ENCODE measurements around the gene MGRN1. TPM values are rescaled to one million over a fixed set of nuclear protein-coding genes. Genes with fewer than 3 reads are reported as not detected.

The MGRN1 gene
- total RNA-seq, 1 donor from 2014 or later, result 124 TPM

DNA sequence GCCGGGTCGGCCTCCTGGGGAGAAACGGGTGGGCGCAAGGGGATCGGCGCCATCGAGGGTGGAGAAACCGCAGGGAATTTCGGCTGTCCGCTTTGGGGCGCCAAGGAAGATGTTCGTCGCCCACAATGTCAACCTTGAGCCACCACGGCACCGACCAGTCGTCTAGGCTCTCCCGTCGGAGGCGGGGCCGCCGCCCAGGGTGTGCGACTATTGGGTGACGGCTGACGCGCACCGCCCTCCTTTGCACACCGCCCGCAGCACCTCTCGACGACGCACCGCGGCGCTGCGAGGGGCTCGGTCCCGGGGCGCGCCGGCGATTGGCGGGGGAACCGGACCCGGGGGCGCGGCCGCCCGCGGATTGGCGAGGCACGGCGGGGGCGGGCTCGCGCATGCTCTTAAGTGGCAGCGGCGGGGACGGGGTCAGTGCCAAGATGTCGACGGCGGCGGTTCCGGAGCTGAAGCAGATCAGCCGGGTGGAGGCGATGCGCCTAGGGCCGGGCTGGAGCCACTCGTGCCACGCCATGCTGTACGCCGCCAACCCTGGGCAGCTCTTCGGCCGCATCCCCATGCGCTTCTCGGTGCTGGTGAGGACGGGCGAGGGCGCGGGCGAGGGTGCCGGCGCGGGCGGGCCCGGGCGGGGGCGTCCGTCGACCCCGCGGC is 68.8 kb downstream of the MGRN1 start, which contains the start of gene NUDT16L1:
Gene NUDT16L1 (plus strand): TSS at position 267 of the 660 bp plus-strand sequence. CDS start 165 bp downstream, at position 432.
- intact Hi-C loops (cut with micrococcal nuclease), result loop anchor here (1.0 kb wide), 1 partner anchor 154 kb away; the partner anchor contains the start of genes GLYR1 and UBN1
- peak within 1 kb of the TSS; percentile 84 for H3K4me3 Mint-ChIP-seq (ENCODE audit: low read depth)
- peak; percentile 97 for DNase-seq (ENCODE audit: low spot score)
- H3K27ac Mint-ChIP-seq, result peak within 1 kb of the TSS; percentile 79
- no peaks in the 10 kb centered on the region for H3K9me3 Mint-ChIP-seq
- H3K36me3 Mint-ChIP-seq (ENCODE audit: low read depth), result peaks cover 19% of the 10 kb centered on the region
- H3K4me1 Mint-ChIP-seq (ENCODE audit: low read depth), result peaks cover 10% of the 10 kb centered on the region
- H3K27me3 Mint-ChIP-seq (ENCODE audit: low read depth), result no peaks in the 10 kb centered on the region

DNA sequence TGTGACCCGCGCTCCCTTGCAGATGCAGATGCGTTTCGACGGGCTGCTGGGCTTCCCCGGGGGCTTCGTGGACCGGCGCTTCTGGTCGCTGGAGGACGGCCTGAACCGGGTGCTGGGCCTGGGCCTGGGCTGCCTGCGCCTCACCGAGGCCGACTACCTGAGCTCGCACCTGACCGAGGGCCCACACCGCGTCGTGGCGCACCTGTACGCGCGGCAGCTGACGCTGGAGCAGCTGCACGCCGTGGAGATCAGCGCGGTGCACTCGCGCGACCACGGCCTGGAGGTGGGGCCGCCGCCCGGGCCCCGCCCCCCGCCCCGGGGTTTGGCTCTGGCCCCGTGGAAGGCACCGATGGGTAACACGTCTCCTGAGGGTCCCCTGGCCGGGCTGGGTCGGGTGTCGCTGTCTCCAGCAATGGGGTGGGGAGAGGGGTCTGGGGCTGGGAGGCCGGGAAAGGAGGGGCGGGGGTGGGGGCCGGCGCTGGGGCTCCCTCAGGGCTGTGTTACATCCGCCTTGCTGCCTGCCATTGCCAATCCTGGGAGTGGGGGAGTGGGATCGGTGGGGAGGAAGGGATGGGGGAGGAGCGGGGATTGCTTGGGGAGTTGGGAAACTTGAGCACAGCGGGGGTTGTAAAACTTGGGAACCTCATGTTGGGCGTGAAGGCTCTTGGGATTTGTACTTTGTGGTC is 69.5 kb downstream of the MGRN1 start:
- DNase-seq (ENCODE audit: low spot score), result no peak
- Mint-ChIP-seq H3K9me3 (no peaks in the 10 kb centered on the region), H3K27ac (peak overlapping the region; percentile 49), H3K4me3 (ENCODE audit: low read depth) (peak overlapping the region; percentile 79), H3K4me1 (ENCODE audit: low read depth) (peaks cover 10% of the 10 kb centered on the region), H3K27me3 (ENCODE audit: low read depth) (no peaks in the 10 kb centered on the region), H3K36me3 (ENCODE audit: low read depth) (peaks cover 19% of the 10 kb centered on the region)
- intact Hi-C loops (cut with micrococcal nuclease), result loop anchor here (1.0 kb wide), 1 partner anchor 153 kb away; the partner anchor contains the start of genes GLYR1 and UBN1

DNA sequence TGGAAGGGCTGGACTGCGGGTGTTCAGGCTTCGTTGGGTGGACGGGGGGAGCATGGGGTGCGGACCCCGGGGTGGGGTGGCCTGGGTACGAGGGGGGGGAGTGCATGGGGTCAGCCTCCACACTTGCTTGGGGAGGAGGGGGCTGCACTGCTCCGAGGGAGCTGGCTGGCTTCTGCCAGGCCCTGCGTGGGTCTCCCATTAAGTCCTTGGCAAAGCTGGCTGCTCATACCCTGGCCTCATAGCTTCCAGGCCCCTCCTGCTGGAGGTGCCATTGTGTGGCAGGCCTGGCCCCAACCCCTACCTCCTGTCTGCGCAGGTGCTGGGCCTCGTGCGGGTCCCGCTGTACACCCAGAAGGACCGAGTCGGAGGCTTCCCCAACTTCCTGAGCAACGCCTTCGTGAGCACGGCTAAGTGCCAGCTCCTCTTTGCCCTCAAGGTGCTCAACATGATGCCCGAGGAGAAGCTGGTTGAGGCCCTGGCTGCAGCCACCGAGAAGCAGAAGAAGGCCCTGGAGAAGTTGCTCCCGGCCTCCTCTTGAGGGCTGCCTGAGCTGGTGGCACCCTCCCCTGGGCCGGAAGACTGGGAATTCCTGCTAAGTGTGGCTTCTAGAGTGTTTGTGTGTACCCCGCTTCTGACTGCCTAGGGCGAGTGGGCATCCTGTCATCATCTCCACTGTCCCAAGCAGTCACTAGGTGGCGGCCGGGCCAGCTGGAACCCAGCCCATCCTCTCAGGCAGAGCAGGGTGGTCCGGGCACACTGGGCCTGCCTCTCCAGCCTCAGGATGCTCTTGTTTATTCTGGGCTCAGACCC is 70.2 kb downstream of the MGRN1 start:
- peak overlapping the region; percentile 79 for H3K4me3 Mint-ChIP-seq (ENCODE audit: low read depth)
- H3K27me3 Mint-ChIP-seq (ENCODE audit: low read depth), result no peaks in the 10 kb centered on the region
- DNase-seq (ENCODE audit: low spot score), result no peak
- H3K27ac Mint-ChIP-seq, result peak overlapping the region; percentile 49
- peaks cover 26% of the 10 kb centered on the region for H3K36me3 Mint-ChIP-seq (ENCODE audit: low read depth)
- intact Hi-C loops (cut with micrococcal nuclease), result no loop called here
- H3K9me3 Mint-ChIP-seq, result no peaks in the 10 kb centered on the region
- H3K4me1 Mint-ChIP-seq (ENCODE audit: low read depth), result peaks cover 10% of the 10 kb centered on the region

DNA sequence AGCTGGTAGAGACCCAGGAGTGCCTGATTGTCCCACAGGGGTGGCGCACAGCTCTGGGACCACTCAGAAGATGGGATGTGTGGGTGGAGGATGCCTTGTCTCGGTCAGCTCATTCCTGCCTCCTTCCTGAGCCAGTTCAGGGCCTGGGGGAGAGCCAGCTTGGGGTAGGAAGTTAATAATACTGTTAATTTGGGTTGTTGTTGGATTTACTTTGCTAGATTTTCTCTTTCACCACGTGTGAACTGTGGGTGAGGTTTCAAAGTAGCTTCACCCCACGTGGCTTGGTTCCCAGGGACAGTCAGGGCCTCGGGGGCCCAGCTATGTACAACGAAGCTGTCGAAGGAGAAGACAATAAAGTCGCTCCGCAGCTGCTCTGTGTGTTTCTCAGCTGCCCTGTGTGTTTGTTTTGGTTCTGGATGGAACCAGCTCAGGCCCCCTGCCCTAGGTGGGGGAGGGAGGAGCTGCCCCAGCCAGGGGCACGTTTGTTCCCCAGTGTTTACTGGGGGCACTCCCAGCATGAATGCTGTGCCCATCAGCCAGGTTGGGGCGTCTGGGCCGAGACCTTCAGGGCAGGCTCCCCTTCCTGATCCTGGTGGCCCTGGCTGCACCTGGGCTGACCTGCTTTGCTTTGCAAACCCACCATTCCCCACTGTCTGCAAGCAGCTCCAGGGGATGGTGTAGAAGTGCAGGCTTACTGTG is 71.0 kb downstream of the MGRN1 start:
- peaks cover 10% of the 10 kb centered on the region for H3K4me1 Mint-ChIP-seq (ENCODE audit: low read depth)
- H3K9me3 Mint-ChIP-seq, result no peaks in the 10 kb centered on the region
- no peaks in the 10 kb centered on the region for H3K27me3 Mint-ChIP-seq (ENCODE audit: low read depth)
- H3K27ac Mint-ChIP-seq, result no peak overlapping the region
- no peak for DNase-seq (ENCODE audit: low spot score)
- peak overlapping the region; percentile 79 for H3K4me3 Mint-ChIP-seq (ENCODE audit: low read depth)
- intact Hi-C loops (cut with micrococcal nuclease), result no loop called here
- H3K36me3 Mint-ChIP-seq (ENCODE audit: low read depth), result peaks cover 25% of the 10 kb centered on the region

DNA sequence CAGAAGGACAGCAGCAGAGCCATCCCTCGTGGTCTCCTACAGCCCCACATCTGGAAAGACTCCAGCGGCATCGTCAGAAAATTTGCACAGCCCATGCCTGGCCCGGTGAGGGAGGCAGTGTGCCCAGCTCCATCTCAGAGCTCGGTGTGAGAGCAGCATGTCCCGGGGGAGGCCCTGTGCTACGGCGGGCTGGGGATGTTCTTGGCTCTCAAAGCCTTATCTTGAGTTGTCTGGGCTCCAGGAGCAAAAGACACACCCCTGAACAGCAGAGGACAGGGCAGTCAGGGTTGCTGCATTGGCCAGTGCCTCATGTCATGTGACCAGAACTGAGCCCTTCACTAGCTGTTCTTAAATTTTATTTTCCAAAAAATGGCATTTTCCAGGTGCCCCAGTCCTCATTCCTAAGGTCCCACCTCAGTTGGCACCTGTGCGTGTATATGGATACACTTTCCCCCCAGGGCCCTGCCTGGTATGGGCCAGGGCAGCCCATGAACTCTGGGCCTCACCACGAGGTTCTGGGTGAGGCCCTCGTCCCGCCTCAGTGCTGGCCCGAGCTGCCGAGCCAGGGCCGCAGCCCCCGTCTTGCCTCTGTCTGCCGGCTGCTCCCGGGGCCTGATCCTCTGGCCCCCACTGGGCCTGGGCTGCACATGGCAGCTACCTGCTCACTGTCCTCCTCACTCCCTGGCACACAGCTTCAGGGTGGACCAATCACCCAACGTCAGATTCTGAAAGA is 71.7 kb downstream of the MGRN1 start:
- no peak overlapping the region for H3K4me3 Mint-ChIP-seq (ENCODE audit: low read depth)
- H3K36me3 Mint-ChIP-seq (ENCODE audit: low read depth), result peaks cover 25% of the 10 kb centered on the region
- H3K27me3 Mint-ChIP-seq (ENCODE audit: low read depth), result no peaks in the 10 kb centered on the region
- no peaks in the 10 kb centered on the region for H3K9me3 Mint-ChIP-seq
- DNase-seq (ENCODE audit: low spot score), result no peak
- peaks cover 10% of the 10 kb centered on the region for H3K4me1 Mint-ChIP-seq (ENCODE audit: low read depth)
- H3K27ac Mint-ChIP-seq, result no peak overlapping the region
- intact Hi-C loops (cut with micrococcal nuclease), result no loop called here

DNA sequence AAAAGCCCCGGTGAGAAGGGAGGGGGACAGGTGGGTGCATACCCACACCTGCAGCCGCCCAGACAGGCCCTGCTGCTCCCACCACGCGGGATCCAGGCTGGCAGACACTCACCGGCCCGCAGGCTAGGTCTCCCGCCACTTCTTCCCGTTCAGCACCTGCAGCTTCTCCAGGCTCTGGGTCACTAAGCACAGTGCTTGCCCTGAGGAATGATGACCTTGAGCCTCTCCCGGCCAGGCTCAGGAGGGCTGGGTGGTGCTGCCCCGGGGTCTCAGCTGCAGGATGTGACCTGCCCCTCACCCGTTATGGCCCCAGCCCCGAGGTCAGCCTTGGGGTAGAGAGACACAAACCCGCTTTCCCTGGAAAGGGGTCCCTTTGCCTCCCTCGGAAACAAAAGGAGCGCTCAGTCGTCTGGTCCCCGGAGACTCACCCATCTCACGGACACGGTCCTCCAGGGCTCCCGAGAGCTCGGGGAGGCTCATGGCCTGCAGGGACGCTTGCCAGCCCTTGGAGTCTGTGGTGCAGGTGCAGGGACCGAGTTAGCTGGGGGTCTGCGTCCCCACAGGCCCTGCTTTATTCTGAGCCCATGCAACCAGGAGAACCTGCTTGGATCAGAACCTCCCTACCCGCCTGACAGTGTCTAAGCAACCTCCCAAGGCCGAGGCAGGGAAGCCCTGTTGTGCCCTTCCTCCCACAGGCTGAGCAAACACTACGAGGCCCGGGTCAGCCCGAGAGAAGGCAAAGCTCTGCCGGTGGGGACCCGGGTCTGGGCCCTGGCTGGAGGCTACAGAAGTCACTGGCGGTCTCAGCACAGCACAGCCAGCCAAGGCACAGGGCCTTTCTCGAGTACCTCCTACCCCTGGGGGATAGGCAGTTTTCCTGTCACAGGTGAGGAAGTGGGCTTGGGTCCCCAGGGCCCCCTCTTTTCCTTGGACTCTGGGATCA is 72.5 kb downstream of the MGRN1 start:
- DNase-seq (ENCODE audit: low spot score), result no peak
- intact Hi-C loops (cut with micrococcal nuclease), result no loop called here
- H3K36me3 Mint-ChIP-seq (ENCODE audit: low read depth), result peaks cover 25% of the 10 kb centered on the region
- H3K27ac Mint-ChIP-seq, result no peak overlapping the region
- H3K27me3 Mint-ChIP-seq (ENCODE audit: low read depth), result no peaks in the 10 kb centered on the region
- H3K4me1 Mint-ChIP-seq (ENCODE audit: low read depth), result peaks cover 10% of the 10 kb centered on the region
- H3K9me3 Mint-ChIP-seq, result no peaks in the 10 kb centered on the region
- no peak overlapping the region for H3K4me3 Mint-ChIP-seq (ENCODE audit: low read depth)

DNA sequence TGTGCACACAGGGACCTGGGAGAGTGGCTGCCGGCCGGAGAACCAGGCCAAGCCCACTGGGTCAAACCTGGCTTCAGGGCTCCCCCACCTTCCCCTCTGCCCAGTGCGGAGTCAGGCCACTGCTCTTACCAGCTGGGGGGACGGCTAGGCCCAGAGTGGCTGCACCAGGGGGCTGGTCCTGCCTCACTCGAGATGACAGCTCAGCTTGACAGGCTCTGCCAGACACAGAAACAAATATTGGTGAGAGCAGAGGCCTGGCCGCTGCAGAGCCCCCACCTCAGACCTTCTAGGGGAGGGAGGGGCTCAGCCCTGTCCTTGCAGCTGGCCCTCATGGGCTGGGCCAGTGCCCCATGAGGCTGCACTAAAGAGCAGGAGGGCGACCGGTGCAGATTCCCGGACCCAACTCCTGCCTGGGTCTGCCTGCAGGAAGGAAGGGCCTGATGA is 73.2 kb downstream of the MGRN1 start:
- intact Hi-C loops (cut with micrococcal nuclease), result no loop called here

DNA sequence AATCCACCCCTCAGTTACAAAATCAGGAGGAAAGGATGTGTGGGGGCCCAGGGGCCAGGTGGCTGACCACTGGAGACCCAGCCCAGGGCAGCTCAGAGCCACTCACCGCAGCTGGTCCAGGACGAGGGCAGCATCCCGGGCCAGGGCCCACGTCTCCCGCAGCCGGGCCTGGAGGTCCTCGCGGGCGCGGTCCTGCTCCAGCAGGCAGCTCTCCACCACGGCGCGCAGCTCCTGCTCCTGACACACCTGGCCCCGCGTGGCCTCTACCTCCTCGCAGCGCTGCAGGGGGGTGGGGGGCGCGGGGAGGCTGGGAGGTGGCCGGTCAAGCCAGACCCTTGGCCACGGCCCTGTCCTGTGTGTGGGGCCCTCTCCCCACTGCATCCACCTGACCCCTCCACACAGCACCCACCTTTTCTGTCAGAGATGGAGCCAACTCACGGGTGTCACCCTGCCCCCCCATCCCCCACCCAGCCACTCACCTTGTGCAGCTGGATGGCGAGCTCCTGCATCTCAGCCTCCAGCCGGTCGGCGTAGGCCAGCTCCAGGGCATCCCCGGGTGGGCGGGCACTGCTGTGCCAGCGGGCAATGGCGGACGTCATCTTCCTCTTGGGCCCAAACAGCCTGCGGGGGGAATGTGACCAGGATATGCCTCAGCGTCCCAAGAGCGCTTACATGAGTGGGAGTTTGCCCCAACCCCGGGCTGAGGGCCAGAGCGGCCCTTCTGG is 73.9 kb downstream of the MGRN1 start:
- peaks cover 25% of the 10 kb centered on the region for H3K36me3 Mint-ChIP-seq (ENCODE audit: low read depth)
- no peak overlapping the region for H3K27ac Mint-ChIP-seq
- intact Hi-C loops (cut with micrococcal nuclease), result no loop called here
- H3K27me3 Mint-ChIP-seq (ENCODE audit: low read depth), result no peaks in the 10 kb centered on the region
- H3K4me3 Mint-ChIP-seq (ENCODE audit: low read depth), result no peak overlapping the region
- no peak for DNase-seq (ENCODE audit: low spot score)
- H3K9me3 Mint-ChIP-seq, result no peaks in the 10 kb centered on the region
- peaks cover 5% of the 10 kb centered on the region for H3K4me1 Mint-ChIP-seq (ENCODE audit: low read depth)

More for the DNA sequence above, 73.2 kb downstream of the MGRN1 start:
- Mint-ChIP-seq H3K4me3 (ENCODE audit: low read depth) (no peak overlapping the region), H3K27me3 (ENCODE audit: low read depth) (no peaks in the 10 kb centered on the region), H3K4me1 (ENCODE audit: low read depth) (peaks cover 5% of the 10 kb centered on the region), H3K9me3 (no peaks in the 10 kb centered on the region), H3K36me3 (ENCODE audit: low read depth) (peaks cover 25% of the 10 kb centered on the region), H3K27ac (no peak overlapping the region)
- DNase-seq (ENCODE audit: low spot score), result no peak

DNA sequence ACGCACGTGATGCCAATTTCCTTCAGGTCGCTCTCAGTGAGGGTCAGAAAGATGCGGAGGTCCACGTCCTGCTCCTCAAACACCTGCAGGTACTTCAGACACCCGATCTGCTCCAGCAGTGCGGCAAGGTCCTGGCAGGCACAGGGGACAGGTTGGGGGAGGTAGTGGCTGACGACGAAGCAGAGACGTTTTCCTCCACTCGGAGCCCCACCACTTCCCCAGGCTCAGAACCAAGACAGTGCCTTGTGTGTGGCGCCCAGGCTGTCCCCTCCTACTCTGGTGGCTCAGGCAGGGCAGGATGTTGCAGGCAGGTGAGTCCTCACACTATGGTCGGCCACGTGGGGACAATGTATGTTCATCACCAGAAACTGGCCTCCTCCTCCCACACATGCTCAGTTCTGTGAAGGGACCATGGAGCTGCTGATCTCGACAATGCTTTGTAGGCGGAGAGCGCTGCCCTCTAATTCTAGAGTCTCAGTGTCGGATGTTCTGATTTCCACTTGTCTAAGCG is 74.5 kb downstream of the MGRN1 start:
- no peaks in the 10 kb centered on the region for H3K27me3 Mint-ChIP-seq (ENCODE audit: low read depth)
- H3K4me1 Mint-ChIP-seq (ENCODE audit: low read depth), result peaks cover 5% of the 10 kb centered on the region
- peaks cover 25% of the 10 kb centered on the region for H3K36me3 Mint-ChIP-seq (ENCODE audit: low read depth)
- H3K4me3 Mint-ChIP-seq (ENCODE audit: low read depth), result no peak overlapping the region
- intact Hi-C loops (cut with micrococcal nuclease), result no loop called here
- no peak for DNase-seq (ENCODE audit: low spot score)
- no peak overlapping the region for H3K27ac Mint-ChIP-seq
- H3K9me3 Mint-ChIP-seq, result no peaks in the 10 kb centered on the region

DNA sequence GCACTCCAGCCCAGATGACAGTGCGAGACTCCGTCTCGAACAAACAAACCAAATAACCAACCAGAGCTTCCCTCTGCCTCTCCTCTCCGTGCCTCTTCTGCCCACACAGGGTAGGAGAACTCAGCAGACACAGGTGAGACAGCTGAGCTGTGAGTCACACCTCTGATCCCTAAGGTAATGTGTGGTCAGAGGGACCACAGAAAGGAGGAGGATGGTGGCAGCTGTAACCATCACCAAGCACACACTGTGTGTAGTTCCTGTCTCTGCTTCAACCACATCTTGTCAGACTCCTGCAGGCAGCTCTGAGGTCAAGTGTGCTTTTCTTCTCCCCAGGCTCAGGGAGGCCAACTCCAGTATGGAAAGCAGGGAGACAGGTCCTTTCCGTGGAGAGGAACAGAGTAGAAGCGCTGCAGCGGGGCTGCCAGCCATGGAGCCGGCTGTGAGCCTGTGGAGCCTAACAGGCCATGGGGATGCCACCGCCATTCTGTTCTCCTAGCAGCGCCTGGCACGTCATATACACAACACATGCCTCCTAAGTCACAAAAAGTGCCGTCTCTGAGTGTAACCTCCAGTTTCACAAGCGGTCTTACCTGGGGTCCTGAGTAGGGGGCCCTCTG is 75.9 kb downstream of the MGRN1 start:
- intact Hi-C loops (cut with micrococcal nuclease), result no loop called here
- Mint-ChIP-seq H3K27me3 (ENCODE audit: low read depth) (no peaks in the 10 kb centered on the region), H3K9me3 (no peaks in the 10 kb centered on the region), H3K27ac (no peak overlapping the region), H3K4me1 (ENCODE audit: low read depth) (peaks cover 3% of the 10 kb centered on the region), H3K4me3 (ENCODE audit: low read depth) (no peak overlapping the region), H3K36me3 (ENCODE audit: low read depth) (peaks cover 27% of the 10 kb centered on the region)
- no peak for DNase-seq (ENCODE audit: low spot score)

All from activated T-helper 2 cell treated with anti-CD3 and anti-CD28 coated beads, Interferon-gamma antibody, Interleukin-2, Interleukin-4, amounts not matched to agents 10 μg/mL and 5 μg/mL and 100 μg/mL, durations not matched to agents 14 hours and 24 hours and 36 hours (primary cell).